IMR-90 (cell line): ENCODE data around the gene ACTA2.

Experiments used
- CTCF ChIP-seq: conservative IDR thresholded peaks from 2 replicates; pipeline ENCODE4 v1.5.1; 2012; ENCODE audit warnings: mild to moderate bottlenecking, low read depth, low read length, improper control_type of control experiment
- ELK1 ChIP-seq: fragments of 150-350 bp; IDR thresholded peaks from 2 replicates; pipeline ENCODE4 v1.6.1; 2016; ENCODE audit warnings: low read depth, mild to moderate bottlenecking, low read length, moderate library complexity, borderline replicate concordance

- TF ChIP-seq CTCF (no peak), ELK1 (no peak)
Measured at GRCh38 chr10:88901206-88901983, 51.2 kb downstream of the ACTA2 start.
